H1 (cell line): ENCODE measurements around the gene MAP7D2. TPM values are rescaled to one million over a fixed set of nuclear protein-coding genes. Genes with fewer than 3 reads are reported as not detected.

ENCODE experiments used
- CTCF ChIA-PET: fragments of 300-600 bp; sonication (Branson Sonifier 250); formaldehyde crosslinking; loops from one replicate; lab custom pipeline; 2021; ENCODE audit not compliant: partially characterized antibody; lab: Charles Lee
- POLR2A ChIA-PET: fragments of 300-600 bp; sonication (Branson Sonifier 250); formaldehyde crosslinking; loops from one replicate; lab custom pipeline; 2021; ENCODE audit warnings: inconsistent platforms; ENCODE audit not compliant: partially characterized antibody; lab: Charles Lee
- DNase-seq, 2 experiments: peaks; one replicate each; pipeline versions ENCODE4 v3.0.0 to v3.0.0-alpha.2; 2010 to 2022; ENCODE audit warnings: low spot score in 2 of 2, low read depth in 1 of 2, mixed read lengths in 1 of 2
- FAIRE-seq: peaks from 2 replicates; lab custom pipeline; 2011; peaks lifted over from hg19 to GRCh38; lab: Jason Lieb, UNC
- H2AFZ ChIP-seq: 2 replicates; pipeline ENCODE4 v1.8.1; 2012; ENCODE audit warnings: low read length, inconsistent platforms
- H2AK5ac ChIP-seq: 2 replicates; pipeline ENCODE4 v1.6.1; 2013; ENCODE audit warnings: low read depth, low read length
- H2BK120ac ChIP-seq: replicated peaks from 2 replicates; pipeline ENCODE3; 2013; ENCODE audit warnings: low read depth, low read length, inconsistent platforms
- H2BK12ac ChIP-seq: 2 replicates; pipeline ENCODE4 v1.6.1; 2013; ENCODE audit warnings: low read depth, low read length
- H2BK15ac ChIP-seq: 2 replicates; pipeline ENCODE4 v1.6.1; 2013; ENCODE audit warnings: low read length
- H2BK20ac ChIP-seq: 2 replicates; pipeline ENCODE4 v1.6.1; 2013; ENCODE audit warnings: low read length
- H2BK5ac ChIP-seq: 2 replicates; pipeline ENCODE4 v1.6.1; 2013; ENCODE audit warnings: low read depth, low read length
- H3K14ac ChIP-seq: 2 replicates; pipeline ENCODE4 v1.6.1; 2013; ENCODE audit warnings: inconsistent platforms; ENCODE audit not compliant: insufficient read length
- H3K18ac ChIP-seq: 2 replicates; pipeline ENCODE4 v1.6.1; 2013; ENCODE audit warnings: low read length; ENCODE audit errors: extremely low read depth
- H3K23ac ChIP-seq: 2 replicates; pipeline ENCODE4 v1.6.1; 2013; ENCODE audit warnings: inconsistent platforms; ENCODE audit not compliant: insufficient read length
- H3K23me2 ChIP-seq: 2 replicates; pipeline ENCODE4 v1.6.1; 2013; ENCODE audit warnings: low read depth, low read length
- H3K27ac ChIP-seq: 2 replicates; pipeline ENCODE4 v1.6.1; 2011; ENCODE audit warnings: low read depth, low read length, inconsistent platforms
- H3K27me3 ChIP-seq, 4 experiments: replicated peaks in 1 of 4; 1 replicate in 1 of 4; 2 replicates in 3 of 4; pipeline versions ENCODE4 v1.6.1 to v1.8.1; 2011 to 2013; ENCODE audit warnings: low read length in 3 of 4, mild to moderate bottlenecking in 3 of 4, inconsistent platforms in 2 of 4, mixed read lengths in 2 of 4, moderate library complexity in 1 of 4; ENCODE audit not compliant: control insufficient read depth in 3 of 4, insufficient read depth in 3 of 4; ENCODE audit errors: extremely low read depth in 1 of 4
- H3K36me3 ChIP-seq, 4 experiments: 2 replicates each; pipeline versions ENCODE4 v1.6.1 to v1.8.1; 2011 to 2013; ENCODE audit warnings: mild to moderate bottlenecking in 4 of 4, low read length in 3 of 4, moderate library complexity in 2 of 4, control low read depth in 1 of 4, inconsistent platforms in 1 of 4; ENCODE audit not compliant: insufficient read depth in 4 of 4, control insufficient read depth in 2 of 4
- H3K4ac ChIP-seq: replicated peaks from 2 replicates; pipeline ENCODE3; 2013; ENCODE audit warnings: low read length, low read depth, mixed read lengths, inconsistent platforms; ENCODE audit not compliant: insufficient read length
- H3K4me1 ChIP-seq, 4 experiments: replicated peaks in 1 of 4; 1 replicate in 1 of 4; 2 replicates in 3 of 4; pipeline versions ENCODE4 v1.6.1 to v1.8.1; 2011 to 2013; ENCODE audit warnings: low read length in 3 of 4, inconsistent platforms in 2 of 4, mixed read lengths in 1 of 4; ENCODE audit not compliant: insufficient read depth in 4 of 4, control insufficient read depth in 3 of 4
- H3K4me2 ChIP-seq, 2 experiments: 2 replicates each; pipeline versions ENCODE4 v1.6.1 to v1.8.1; 2011 to 2013; ENCODE audit warnings: low read depth in 2 of 2, low read length in 2 of 2, control low read depth in 1 of 2, inconsistent platforms in 1 of 2, mild to moderate bottlenecking in 1 of 2; ENCODE audit not compliant: insufficient read depth in 1 of 2
- H3K4me3 ChIP-seq, 4 experiments: fragments of 200-600, 300-600 bp in 1 of 4; sonication (generic), shearing (Covaris generic), sonication (Bioruptor Twin) in 1 of 4; 2 replicates each; pipeline versions ENCODE4 v1.5.1 to v1.8.1; 2011 to 2016; ENCODE audit warnings: low read length in 4 of 4, low read depth in 3 of 4, control low read depth in 2 of 4, inconsistent platforms in 2 of 4, mild to moderate bottlenecking in 2 of 4, mixed read lengths in 1 of 4, moderate library complexity in 1 of 4; ENCODE audit not compliant: insufficient read depth in 2 of 4; ENCODE audit errors: extremely low read depth in 1 of 4
- H3K56ac ChIP-seq: replicated peaks from 2 replicates; pipeline ENCODE3; 2013; ENCODE audit warnings: low read depth, mild to moderate bottlenecking, mixed read lengths, low read length, inconsistent platforms; ENCODE audit not compliant: insufficient read length
- H3K79me1 ChIP-seq: 2 replicates; pipeline ENCODE4 v1.6.1; 2013; ENCODE audit warnings: low read depth, low read length, control low read depth
- H3K79me2 ChIP-seq, 2 experiments: 2 replicates each; pipeline versions ENCODE4 v1.6.1 to v1.8.1; 2012 to 2013; ENCODE audit warnings: low read length in 2 of 2, mild to moderate bottlenecking in 2 of 2, inconsistent platforms in 1 of 2; ENCODE audit not compliant: insufficient read depth in 2 of 2, control insufficient read depth in 1 of 2
- H3K9ac ChIP-seq, 4 experiments: replicated peaks in 1 of 4; 1 replicate in 1 of 4; 2 replicates in 3 of 4; pipeline versions ENCODE4 v1.6.1 to v1.8.1; 2011 to 2013; ENCODE audit warnings: low read depth in 3 of 4, low read length in 3 of 4, control low read depth in 2 of 4, mild to moderate bottlenecking in 2 of 4, moderate library complexity in 2 of 4, inconsistent platforms in 1 of 4; ENCODE audit errors: extremely low read depth in 1 of 4
- H3K9me3 ChIP-seq, 2 experiments: 2 replicates each; pipeline versions ENCODE4 v1.6.1 to v1.8.1; 2012 to 2013; ENCODE audit warnings: mild to moderate bottlenecking in 2 of 2, moderate library complexity in 2 of 2, control low read depth in 1 of 2, inconsistent platforms in 1 of 2, low read depth in 1 of 2, low read length in 1 of 2, mixed read lengths in 1 of 2; ENCODE audit not compliant: insufficient read depth in 2 of 2
- H4K20me1 ChIP-seq, 2 experiments: replicated peaks in 1 of 2; 2 replicates each; pipeline versions ENCODE3 to v1.8.1; 2011 to 2013; ENCODE audit warnings: inconsistent platforms in 2 of 2, low read length in 2 of 2, mild to moderate bottlenecking in 1 of 2; ENCODE audit not compliant: insufficient read depth in 2 of 2, control insufficient read depth in 1 of 2
- H4K5ac ChIP-seq: 2 replicates; pipeline ENCODE4 v1.6.1; 2013; ENCODE audit warnings: low read length, low read depth, mixed read lengths, inconsistent platforms; ENCODE audit not compliant: insufficient read length
- H4K8ac ChIP-seq: 2 replicates; pipeline ENCODE4 v1.8.0; 2013; ENCODE audit warnings: mild to moderate bottlenecking, moderate library complexity, low read length, inconsistent platforms; ENCODE audit not compliant: insufficient read depth; ENCODE audit errors: extremely low read depth
- H4K91ac ChIP-seq: replicated peaks from 2 replicates; pipeline ENCODE3; 2013; ENCODE audit warnings: low read length, mixed read lengths, inconsistent platforms; ENCODE audit not compliant: insufficient read length
- BRCA1 ChIP-seq: IDR thresholded peaks from 2 replicates; pipeline ENCODE4 v1.6.1; 2012; ENCODE audit warnings: low read depth, low read length, improper control_type of control experiment
- FOSL1 ChIP-seq: IDR thresholded peaks from 2 replicates; pipeline ENCODE4 v1.6.1; 2011; ENCODE audit warnings: mild to moderate bottlenecking, low read depth, low read length, moderate library complexity; ENCODE audit not compliant: insufficient read depth
- HDAC2 ChIP-seq, 2 experiments: fragments of 300-600 bp in 1 of 2; sonication (generic) in 1 of 2; IDR thresholded peaks; 2 replicates each; pipeline ENCODE4 v1.6.1; 2011 to 2012; ENCODE audit warnings: low read depth in 2 of 2, low read length in 2 of 2, mild to moderate bottlenecking in 2 of 2, moderate library complexity in 2 of 2, borderline replicate concordance in 1 of 2, inconsistent platforms in 1 of 2
- HDAC6 ChIP-seq: IDR thresholded peaks from one replicate; pipeline ENCODE4 v1.7.1; 2012; ENCODE audit warnings: low read depth, mild to moderate bottlenecking, inconsistent platforms, low read length, moderate library complexity
- NANOG ChIP-seq: IDR thresholded peaks from 2 replicates; pipeline ENCODE4 v1.6.1; 2011; ENCODE audit warnings: low read length, low read depth, mild to moderate bottlenecking, inconsistent platforms; ENCODE audit not compliant: insufficient read depth, poor library complexity, severe bottlenecking
- NRF1 ChIP-seq: IDR thresholded peaks from 2 replicates; pipeline ENCODE4 v1.6.1; 2011; ENCODE audit warnings: mild to moderate bottlenecking, low read depth, low read length, improper control_type of control experiment
- PHF8 ChIP-seq: fragments of 200-600 bp; sonication (generic); conservative IDR thresholded peaks from 2 replicates; pipeline ENCODE4 v1.7.1; 2012; ENCODE audit warnings: low read depth, mild to moderate bottlenecking, inconsistent platforms, low read length, moderate library complexity
- SIN3A ChIP-seq, 2 experiments: IDR thresholded peaks in 1 of 2; conservative IDR thresholded peaks in 1 of 2; 2 replicates each; pipeline ENCODE4 v1.6.1; 2011 to 2012; ENCODE audit warnings: low read length in 2 of 2, improper control_type of control experiment in 1 of 2, low read depth in 1 of 2, mild to moderate bottlenecking in 1 of 2
- SIX5 ChIP-seq: IDR thresholded peaks from 2 replicates; pipeline ENCODE4 v1.6.1; 2011; ENCODE audit warnings: mild to moderate bottlenecking, low read depth, low read length
- SP2 ChIP-seq: IDR thresholded peaks from 2 replicates; pipeline ENCODE4 v1.6.1; 2012; ENCODE audit warnings: mild to moderate bottlenecking, low read length, inconsistent platforms
- SP4 ChIP-seq: IDR thresholded peaks from 2 replicates; pipeline ENCODE4 v1.6.1; 2012; ENCODE audit warnings: low read length, inconsistent platforms
- WGBS, 2 experiments: shearing (Covaris generic) in 1 of 2; methylation state at CpG; one replicate each; pipeline versions ENCODE4 v1.1.6 to v1.1.7; 2013 to 2015; ENCODE audit warnings: low lambda C conversion rate in 2 of 2, mixed read lengths in 2 of 2, inconsistent platforms in 1 of 2, low coverage in 1 of 2, missing lambda C conversion rate in 1 of 2; ENCODE audit not compliant: insufficient replicate concordance in 2 of 2, insufficient coverage in 1 of 2, insufficient read length in 1 of 2; ENCODE audit errors: extremely low coverage in 1 of 2, missing lambda C conversion rate in 1 of 2; 5-methylcytosine and 5-hydroxymethylcytosine counted together
- polyA plus RNA-seq, 7 experiments: library from polyadenylated mRNA; depleted of rRNA in 3 of 7; stranded (reverse) in 5 of 7; unstranded in 2 of 7; fragments of >200 nt in 5 of 7; fragments of 200-250 nt in 2 of 7; gene quantifications; 1 replicate in 5 of 7; 2 replicates in 1 of 7; 4 replicates in 1 of 7; pipeline versions ENCODE4 v1.2.1 to v1.2.3, GENCODE V29; 2011 to 2013; ENCODE audit warnings: missing spikeins in 2 of 7, mixed read lengths in 2 of 7
- total RNA-seq: library from RNA; stranded (reverse); fragmentation: NEBNext Ultra II Directional; extraction: Animal tissue kit (Norgen Biotek cat#: 25700); gene quantifications from 2 replicates; pipeline ENCODE4 v1.2.1, GENCODE V29; 2021
- TF ChIP-seq, protein P1 (sequence below): IDR thresholded peaks from 2 replicates; pipeline ENCODE4 v1.6.1; 2012; ENCODE audit warnings: low read length, inconsistent platforms

Gene MAP7D2
- total and polyA plus RNA-seq, 2 of the 8 experiments (the other 6 are each of a cell fraction or from before 2014, with no cell fraction given), result 0.65 to 0.83 TPM

DNA sequence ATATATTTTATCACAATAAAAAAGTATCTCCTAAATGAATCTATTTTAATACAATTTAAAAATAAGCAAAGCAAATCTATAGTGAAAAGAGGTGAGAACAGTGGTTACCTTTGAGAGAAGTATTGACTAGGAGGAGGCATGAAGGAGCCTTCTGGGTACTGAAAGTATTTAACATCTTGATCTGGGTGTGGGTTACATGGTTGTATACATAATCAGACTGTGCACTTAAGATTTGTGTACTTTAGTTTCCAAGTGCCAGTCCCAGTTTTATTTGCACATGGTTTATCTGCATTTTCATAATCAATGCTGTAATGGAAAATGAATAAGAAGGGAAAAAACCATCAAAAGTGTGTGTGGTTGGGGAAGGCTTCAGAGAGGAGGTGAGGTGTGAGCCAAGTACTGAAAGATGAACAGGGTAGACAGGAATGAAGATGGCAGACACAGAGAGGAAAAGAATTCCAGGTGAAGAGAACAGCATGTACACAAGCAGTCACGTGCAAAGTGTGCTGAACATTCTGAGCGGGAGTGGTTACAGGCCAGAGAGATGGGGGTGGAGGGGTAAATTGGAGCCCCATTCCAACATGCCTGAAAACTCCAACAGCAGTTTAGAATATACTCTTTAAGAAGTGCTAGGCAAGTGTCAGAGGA lies 14.6 kb downstream of the MAP7D2 start:
- H3K4me1 ChIP-seq, result no peaks in the 10 kb centered on the region
- no peak overlapping the region for H3K27ac ChIP-seq
- no peak overlapping the region for H4K8ac ChIP-seq
- H3K14ac ChIP-seq, result no peak overlapping the region
- ChIA-PET CTCF (no interaction called here), POLR2A (no interaction called here)
- DNase-seq, result no peak
- H3K4me3 ChIP-seq, result no peak overlapping the region
- H2BK20ac ChIP-seq, result no peak overlapping the region
- H3K4me2 ChIP-seq, result no peak overlapping the region
- H3K4ac ChIP-seq, result no peak overlapping the region
- no peak overlapping the region for H3K23ac ChIP-seq
- no peaks in the 10 kb centered on the region for H3K23me2 ChIP-seq
- H3K18ac ChIP-seq, result no peak overlapping the region
- H2AK5ac ChIP-seq, result no peak overlapping the region
- H3K36me3 ChIP-seq, result no peaks in the 10 kb centered on the region
- no peaks in the 10 kb centered on the region for H3K9me3 ChIP-seq
- H2BK120ac ChIP-seq, result no peak overlapping the region
- H2BK5ac ChIP-seq, result no peak overlapping the region
- no peak overlapping the region for H4K5ac ChIP-seq
- 86% methylated on average over 2 of the region's 2 CpGs; no CpG with 5 or more reads in 1 of the 2 experiments for WGBS, 2 experiments
- H3K27me3 ChIP-seq, result no peaks in the 10 kb centered on the region
- H3K9ac ChIP-seq, result no peak overlapping the region
- H4K91ac ChIP-seq, result no peak overlapping the region
- H4K20me1 ChIP-seq, result no peaks in the 10 kb centered on the region
- H2BK15ac ChIP-seq, result no peak overlapping the region
- no peak overlapping the region for H2AFZ ChIP-seq
- H3K79me1 ChIP-seq, result no peaks in the 10 kb centered on the region
- FAIRE-seq, result no peak
- no peak overlapping the region for H3K56ac ChIP-seq
- H3K79me2 ChIP-seq, result no peaks in the 10 kb centered on the region
- TF ChIP-seq SP4 (no peak), FOSL1 (no peak), NRF1 (no peak), SIX5 (no peak), BRCA1 (no peak), HDAC6 (no peak), SP2 (no peak), SIN3A (conservative IDR thresholded peaks at IDR 0.05 in 1 of 2, IDR thresholded peaks at IDR 0.05 in 1 of 2; ENCODE audit: low read depth in 1 of 2, low read length in 2 of 2) (no peak), NANOG (no peak), HDAC2 (IDR thresholded peaks at IDR 0.05; ENCODE audit: borderline replicate concordance in 1 of 2, low read depth in 2 of 2, low read length in 2 of 2) (no peak), PHF8 (no peak)
- TF ChIP-seq, protein P1, sequence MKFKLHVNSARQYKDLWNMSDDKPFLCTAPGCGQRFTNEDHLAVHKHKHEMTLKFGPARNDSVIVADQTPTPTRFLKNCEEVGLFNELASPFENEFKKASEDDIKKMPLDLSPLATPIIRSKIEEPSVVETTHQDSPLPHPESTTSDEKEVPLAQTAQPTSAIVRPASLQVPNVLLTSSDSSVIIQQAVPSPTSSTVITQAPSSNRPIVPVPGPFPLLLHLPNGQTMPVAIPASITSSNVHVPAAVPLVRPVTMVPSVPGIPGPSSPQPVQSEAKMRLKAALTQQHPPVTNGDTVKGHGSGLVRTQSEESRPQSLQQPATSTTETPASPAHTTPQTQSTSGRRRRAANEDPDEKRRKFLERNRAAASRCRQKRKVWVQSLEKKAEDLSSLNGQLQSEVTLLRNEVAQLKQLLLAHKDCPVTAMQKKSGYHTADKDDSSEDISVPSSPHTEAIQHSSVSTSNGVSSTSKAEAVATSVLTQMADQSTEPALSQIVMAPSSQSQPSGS, result no peak
- no peak overlapping the region for H2BK12ac ChIP-seq
